ENCODE data around the gene ZNF618. TPM values are rescaled to one million over a fixed set of nuclear protein-coding genes. Genes with fewer than 3 reads are reported as not detected.

The ZNF618 gene
- polyA plus RNA-seq, 3 donors: 0.53 to 1.9 (median 0.78) TPM

DNA sequence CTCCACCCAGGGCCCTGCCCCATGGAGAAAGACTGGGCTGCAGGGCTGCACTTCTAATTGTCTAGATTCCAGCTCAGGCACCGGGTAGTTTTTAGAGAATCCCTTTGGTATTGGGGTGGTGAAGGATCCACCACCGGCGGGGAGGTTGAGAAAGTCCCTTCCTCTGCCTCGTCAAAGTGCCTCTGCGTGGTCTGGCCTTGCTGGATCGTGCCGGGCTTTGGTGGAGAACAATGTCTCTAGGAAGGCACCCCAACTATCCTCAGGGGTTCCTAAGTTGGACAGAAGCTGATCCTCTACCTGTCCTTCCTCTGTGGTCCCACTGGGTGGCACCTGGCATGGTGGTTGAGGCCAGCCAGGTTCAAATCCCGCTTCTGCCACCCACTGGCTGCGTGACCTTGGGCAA lies 209.3 kb downstream of the ZNF618 start:
- H3K36me3 Mint-ChIP-seq: no peaks in the 10 kb centered on the region
- intact Hi-C loops (cut with micrococcal nuclease): no loop called here
- Histone ChIP-seq H3K27me3 (ENCODE audit: control insufficient read depth in 2 of 2, insufficient read depth in 2 of 2, low read length in 2 of 2) (no peaks in the 10 kb centered on the region), H4K20me1 (ENCODE audit: insufficient read depth, low read length) (no peaks in the 10 kb centered on the region), H3K27ac (ENCODE audit: low read depth in 1 of 2, low read length in 2 of 2) (no peak overlapping the region), H3K4me3 (replicated peaks in 1 of 3; ENCODE audit: low read depth in 2 of 3, low read length in 3 of 3) (no peak overlapping the region), H3K4me1 (ENCODE audit: control insufficient read depth in 1 of 2, insufficient read depth in 2 of 2, low read length in 2 of 2) (no peaks in the 10 kb centered on the region), H2AFZ (ENCODE audit: insufficient read depth, low read depth, low read length, poor library complexity, severe bottlenecking) (no peak overlapping the region), H3K9me3 (replicated peaks in 1 of 2; ENCODE audit: control insufficient read depth in 1 of 2, insufficient read depth in 1 of 2, low read length in 2 of 2) (no peaks in the 10 kb centered on the region), H3K9ac (ENCODE audit: insufficient read depth, low read length, poor library complexity, severe bottlenecking) (no peak overlapping the region), H3K4me2 (replicated peaks; ENCODE audit: extremely low read depth, low read length, poor library complexity, severe bottlenecking) (no peak overlapping the region), H3K36me3 (replicated peaks in 1 of 2; ENCODE audit: control insufficient read depth in 1 of 2, insufficient read depth in 2 of 2, low read length in 2 of 2) (no peaks in the 10 kb centered on the region), H3K79me2 (ENCODE audit: insufficient read depth, low read length) (no peaks in the 10 kb centered on the region)
- H3K4me3 Mint-ChIP-seq: no peak overlapping the region
- DNase-seq: no peak
- peaks cover 2% of the 10 kb centered on the region for H3K4me1 Mint-ChIP-seq
- no peak overlapping the region for H3K27ac Mint-ChIP-seq
- peaks cover 0 to 7% (median 0%) of the 10 kb centered on the region in 7 donors for H3K9me3 Mint-ChIP-seq
- WGBS (ENCODE audit: insufficient coverage): 87% methylated on average over 5 of the region's 9 CpGs
- TF ChIP-seq, protein P1, sequence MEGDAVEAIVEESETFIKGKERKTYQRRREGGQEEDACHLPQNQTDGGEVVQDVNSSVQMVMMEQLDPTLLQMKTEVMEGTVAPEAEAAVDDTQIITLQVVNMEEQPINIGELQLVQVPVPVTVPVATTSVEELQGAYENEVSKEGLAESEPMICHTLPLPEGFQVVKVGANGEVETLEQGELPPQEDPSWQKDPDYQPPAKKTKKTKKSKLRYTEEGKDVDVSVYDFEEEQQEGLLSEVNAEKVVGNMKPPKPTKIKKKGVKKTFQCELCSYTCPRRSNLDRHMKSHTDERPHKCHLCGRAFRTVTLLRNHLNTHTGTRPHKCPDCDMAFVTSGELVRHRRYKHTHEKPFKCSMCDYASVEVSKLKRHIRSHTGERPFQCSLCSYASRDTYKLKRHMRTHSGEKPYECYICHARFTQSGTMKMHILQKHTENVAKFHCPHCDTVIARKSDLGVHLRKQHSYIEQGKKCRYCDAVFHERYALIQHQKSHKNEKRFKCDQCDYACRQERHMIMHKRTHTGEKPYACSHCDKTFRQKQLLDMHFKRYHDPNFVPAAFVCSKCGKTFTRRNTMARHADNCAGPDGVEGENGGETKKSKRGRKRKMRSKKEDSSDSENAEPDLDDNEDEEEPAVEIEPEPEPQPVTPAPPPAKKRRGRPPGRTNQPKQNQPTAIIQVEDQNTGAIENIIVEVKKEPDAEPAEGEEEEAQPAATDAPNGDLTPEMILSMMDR (IDR thresholded peaks at IDR 0.05): no peak
- H3K27me3 Mint-ChIP-seq (ENCODE audit: low read depth in 3 of 3): peaks cover 0 to 5% (median 4%) of the 10 kb centered on the region in 3 donors

DNA sequence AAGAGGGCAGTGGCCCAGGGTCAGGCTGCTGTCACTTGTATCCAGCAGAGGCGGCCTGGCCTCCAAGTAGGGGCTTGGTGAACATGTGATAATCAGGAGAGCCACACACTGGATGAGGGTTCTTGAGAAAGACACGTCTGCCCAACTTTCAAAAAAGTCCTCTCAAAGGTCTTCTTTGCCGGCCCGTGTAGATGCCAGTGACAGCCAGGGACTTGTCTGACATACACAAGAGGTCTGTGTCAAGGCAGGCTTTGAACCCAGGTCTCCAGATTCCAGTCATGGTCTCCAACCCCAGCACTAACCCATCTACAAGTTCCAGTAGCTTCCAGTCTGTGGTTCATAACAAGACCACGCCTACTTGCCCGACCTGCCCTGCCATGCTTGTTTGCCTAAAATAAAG lies 209.9 kb downstream of the ZNF618 start:
- no peak overlapping the region for H3K27ac ChIP-seq (ENCODE audit: low read depth in 1 of 2, low read length in 2 of 2)
- no peak overlapping the region for H3K27ac Mint-ChIP-seq
- H3K36me3 Mint-ChIP-seq: no peaks in the 10 kb centered on the region
- DNase-seq: no peak
- no peaks in the 10 kb centered on the region for H3K9me3 ChIP-seq (replicated peaks in 1 of 2; ENCODE audit: control insufficient read depth in 1 of 2, insufficient read depth in 1 of 2, low read length in 2 of 2)
- no peak overlapping the region for H3K4me2 ChIP-seq (replicated peaks; ENCODE audit: extremely low read depth, low read length, poor library complexity, severe bottlenecking)
- 93% methylated on average over 6 of the region's 6 CpGs for WGBS (ENCODE audit: insufficient coverage)
- H3K9me3 Mint-ChIP-seq: peaks cover 0 to 11% (median 0%) of the 10 kb centered on the region in 7 donors
- H3K4me3 ChIP-seq (replicated peaks in 1 of 3; ENCODE audit: low read depth in 2 of 3, low read length in 3 of 3): no peak overlapping the region
- H3K4me1 Mint-ChIP-seq: peaks cover 2% of the 10 kb centered on the region
- H3K27me3 Mint-ChIP-seq (ENCODE audit: low read depth in 3 of 3): peaks cover 0 to 6% (median 4%) of the 10 kb centered on the region in 3 donors
- H3K27me3 ChIP-seq (ENCODE audit: control insufficient read depth in 2 of 2, insufficient read depth in 2 of 2, low read length in 2 of 2): no peaks in the 10 kb centered on the region
- TF ChIP-seq, protein P1 (IDR thresholded peaks at IDR 0.05): no peak
- intact Hi-C loops (cut with micrococcal nuclease): no loop called here
- H3K36me3 ChIP-seq (replicated peaks in 1 of 2; ENCODE audit: control insufficient read depth in 1 of 2, insufficient read depth in 2 of 2, low read length in 2 of 2): no peaks in the 10 kb centered on the region
- H3K4me3 Mint-ChIP-seq: no peak overlapping the region
- no peaks in the 10 kb centered on the region for H4K20me1 ChIP-seq (ENCODE audit: insufficient read depth, low read length)
- H3K79me2 ChIP-seq (ENCODE audit: insufficient read depth, low read length): no peaks in the 10 kb centered on the region
- no peaks in the 10 kb centered on the region for H3K4me1 ChIP-seq (ENCODE audit: control insufficient read depth in 1 of 2, insufficient read depth in 2 of 2, low read length in 2 of 2)
- H3K9ac ChIP-seq (ENCODE audit: insufficient read depth, low read length, poor library complexity, severe bottlenecking): no peak overlapping the region
- H2AFZ ChIP-seq (ENCODE audit: insufficient read depth, low read depth, low read length, poor library complexity, severe bottlenecking): no peak overlapping the region

All from CD14-positive monocyte (primary cell).